GM21367 (cell line): Measurements from ENCODE around the gene TMEM117.
"Not testable (repeated sequence)": the region's sequence is repeated elsewhere in the genome, so short reads cannot be mapped to it uniquely, and the experiment has no call there.

Experiments
- ATAC-seq: cut with Tn5 transposase; IDR thresholded peaks from one replicate; pipeline ENCODE4 v1.9.1; 2021; ENCODE audit not compliant: unreplicated experiment

TMEM117 gene

DNA sequence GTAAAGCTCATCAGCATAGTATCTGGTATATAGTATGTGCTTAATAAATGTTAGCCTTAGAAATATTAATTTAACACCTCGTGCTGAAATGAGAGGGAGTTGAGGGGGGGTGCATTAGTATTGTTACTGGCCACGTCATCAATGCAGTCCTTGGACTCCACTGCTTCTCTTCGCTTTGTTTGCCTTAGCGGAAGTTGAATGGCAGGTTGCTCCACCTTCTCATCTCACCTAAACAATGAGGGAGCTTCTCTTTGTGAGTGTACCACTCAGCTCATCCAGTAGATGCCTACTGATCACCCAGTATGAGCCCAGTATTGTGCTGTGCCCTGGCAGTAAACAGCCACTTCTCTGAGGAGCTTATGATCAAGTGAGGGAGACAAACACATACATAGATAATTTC is 4.5 kb downstream of the TMEM117 start:
- ATAC-seq, result no peak

- ATAC-seq, result no peak
Observed at GRCh38 chr12:43841253-43841652, 5.4 kb downstream of the TMEM117 start.

DNA sequence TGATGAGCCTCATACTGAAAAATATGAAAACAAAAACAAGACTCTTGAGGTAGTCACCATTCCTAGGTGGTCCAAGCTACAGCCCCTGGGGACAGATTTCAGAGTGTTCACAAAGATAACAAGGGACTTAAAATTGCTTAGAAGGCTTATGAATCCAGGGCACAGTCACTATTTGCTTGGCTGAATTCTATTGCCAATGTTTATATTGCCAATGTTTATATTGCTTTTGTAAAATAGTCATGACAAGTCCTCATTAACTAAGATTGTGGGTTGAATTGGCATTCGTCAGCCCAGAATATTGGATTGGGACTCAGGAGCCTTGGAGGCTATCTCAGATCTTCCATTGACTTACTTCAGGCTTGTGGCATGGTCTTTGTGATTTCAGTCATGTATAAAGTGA is 6.4 kb downstream of the TMEM117 start:
- ATAC-seq, result no peak

- not testable (repeated sequence) for ATAC-seq
Observed at GRCh38 chr12:43847425-43848225, 11.7 kb downstream of the TMEM117 start.

DNA sequence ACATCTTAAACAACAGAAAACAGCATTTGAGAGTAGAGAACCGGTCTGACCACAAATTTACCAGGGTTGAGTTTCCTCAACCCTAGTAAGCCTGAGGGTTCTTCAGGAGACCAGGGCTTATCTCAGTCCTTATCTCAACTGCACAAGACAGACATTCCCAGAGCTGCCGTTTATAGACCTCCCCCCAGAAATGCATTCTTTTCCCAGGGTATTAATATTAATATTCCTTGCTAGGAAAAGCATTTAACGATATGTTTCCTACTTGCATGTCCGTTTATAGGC is 12.3 kb downstream of the TMEM117 start:
- ATAC-seq, result no peak

GRCh38 chr12:43848786-43849185 is 12.9 kb downstream of the TMEM117 start:
- no peak for ATAC-seq

GRCh38 chr12:43852744-43853143 is 16.9 kb downstream of the TMEM117 start:
- no peak for ATAC-seq

- ATAC-seq, result no peak
Observed at GRCh38 chr12:43856972-43857371, 21.1 kb downstream of the TMEM117 start.

DNA sequence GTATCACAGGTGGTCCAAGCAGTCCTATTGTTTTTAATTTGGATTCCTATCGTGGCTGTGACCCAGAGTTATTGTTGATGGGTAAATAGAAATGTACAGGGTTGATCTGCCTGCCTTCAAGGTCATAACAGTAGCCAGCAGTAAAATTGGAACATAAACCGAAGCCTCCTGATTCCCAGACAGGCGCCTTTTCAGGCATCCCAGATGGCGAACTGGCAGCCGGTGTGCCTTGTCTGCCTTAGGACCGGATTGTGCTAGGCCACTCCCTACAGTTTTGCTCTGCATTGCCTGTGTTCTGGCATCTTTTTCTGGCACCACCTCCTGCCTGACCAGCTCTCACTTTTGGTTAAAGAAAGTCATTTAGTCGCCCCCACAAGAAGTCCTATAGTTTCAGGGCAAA is 22.2 kb downstream of the TMEM117 start:
- no peak for ATAC-seq

DNA sequence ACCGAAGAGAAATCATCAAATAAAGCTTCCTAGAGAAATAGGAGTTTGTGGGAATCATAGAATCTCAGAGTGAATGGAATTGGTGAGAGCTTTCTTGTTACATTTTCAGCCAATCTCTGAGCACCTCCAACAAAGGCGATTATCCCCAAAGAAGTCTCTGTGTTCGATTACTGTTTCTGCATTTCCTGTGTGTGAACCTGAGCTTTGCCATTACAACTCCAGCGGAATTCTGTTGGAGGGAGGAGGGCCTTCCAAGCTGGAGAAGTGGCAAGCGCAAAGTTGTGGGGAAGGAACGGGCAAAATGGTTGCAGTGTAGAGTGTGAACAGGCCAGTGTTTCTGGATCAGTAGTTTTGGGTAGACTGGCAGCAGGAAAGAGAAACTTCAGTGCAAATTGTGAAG is 23.1 kb downstream of the TMEM117 start:
- no peak for ATAC-seq

- no peak for ATAC-seq
Observed at GRCh38 chr12:43861015-43861839, 25.3 kb downstream of the TMEM117 start.

DNA sequence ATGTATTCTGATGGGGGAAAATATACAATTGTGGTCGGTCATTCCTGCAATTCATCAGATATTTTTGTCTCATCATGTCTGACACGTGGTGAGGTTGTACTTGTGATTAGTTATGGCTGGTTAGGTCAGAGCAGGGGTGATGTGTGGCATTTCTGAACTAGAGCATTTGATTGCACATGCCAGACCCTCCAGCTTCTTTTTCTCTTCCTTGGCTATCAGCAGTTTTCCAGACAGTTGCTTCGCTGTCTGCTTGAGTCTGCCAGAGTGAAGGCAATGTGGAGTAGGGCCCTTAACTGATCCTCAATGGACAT is 25.9 kb downstream of the TMEM117 start:
- ATAC-seq, result no peak

GRCh38 chr12:43863770-43864366 is 28.0 kb downstream of the TMEM117 start:
- no peak for ATAC-seq

- ATAC-seq, result not testable (repeated sequence)
Observed at GRCh38 chr12:43864557-43864956, 28.7 kb downstream of the TMEM117 start.

DNA sequence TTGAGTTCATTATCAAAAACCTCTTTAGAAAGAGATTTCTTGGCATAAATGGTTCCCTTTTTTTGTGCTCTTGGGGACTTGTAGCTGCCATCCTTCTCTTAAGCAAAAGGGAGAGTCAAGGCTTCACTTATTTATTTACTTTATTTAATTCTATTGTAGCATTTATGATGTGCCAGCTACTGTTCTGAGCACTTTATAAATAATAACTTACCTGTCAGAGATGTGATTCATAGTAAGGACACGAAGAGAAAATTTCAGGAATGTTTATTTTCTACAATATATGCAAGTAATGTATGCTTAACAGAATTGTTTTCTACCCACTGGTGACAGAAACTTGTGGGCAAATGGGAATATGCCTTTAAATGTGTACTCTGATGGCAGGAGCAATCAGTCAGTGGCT is 33.3 kb downstream of the TMEM117 start:
- ATAC-seq, result no peak

- ATAC-seq, result not testable (repeated sequence)
Observed at GRCh38 chr12:43869765-43870164, 33.9 kb downstream of the TMEM117 start.

GRCh38 chr12:43871258-43871657 is 35.4 kb downstream of the TMEM117 start:
- ATAC-seq, result not testable (repeated sequence)

DNA sequence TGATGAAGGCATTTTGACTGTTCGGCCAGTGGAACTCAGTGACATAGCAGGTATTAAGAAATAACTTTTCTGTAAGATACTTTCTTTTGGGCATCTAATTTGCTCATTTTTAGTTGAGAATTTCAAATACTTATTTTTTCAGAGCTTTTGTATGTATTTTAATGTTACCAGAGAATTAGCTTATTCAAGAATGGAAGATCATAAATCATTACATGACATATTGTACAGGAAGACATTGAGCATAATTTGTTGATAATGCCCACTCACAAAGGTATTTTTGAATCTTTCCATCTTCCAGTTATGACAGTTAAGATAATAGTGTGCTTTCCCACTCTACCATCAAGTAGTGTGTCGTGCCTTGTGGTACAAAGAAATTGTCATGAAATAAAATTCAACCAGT is 36.5 kb downstream of the TMEM117 start:
- no peak for ATAC-seq

- ATAC-seq, result no peak
Observed at GRCh38 chr12:43878050-43878449, 42.2 kb downstream of the TMEM117 start.

DNA sequence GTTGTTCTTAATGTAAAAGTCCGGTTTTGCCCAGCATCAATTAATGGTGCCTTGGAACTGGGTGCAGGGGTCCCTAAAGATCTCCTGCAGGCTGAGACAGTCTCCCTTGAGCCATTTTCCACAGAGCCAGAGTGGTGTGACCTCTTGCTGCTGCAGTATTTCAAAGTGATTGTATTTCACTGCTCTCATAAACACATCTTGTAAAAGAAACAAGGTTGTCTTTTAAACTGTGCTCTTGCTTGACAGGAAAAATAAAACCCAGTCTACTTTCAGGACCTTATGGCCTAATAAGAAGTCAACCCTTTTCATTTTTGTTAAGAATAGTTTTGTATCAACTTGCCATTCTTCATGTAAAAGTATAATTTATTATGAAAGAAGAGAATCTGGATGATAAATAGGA is 44.7 kb downstream of the TMEM117 start:
- no peak for ATAC-seq

DNA sequence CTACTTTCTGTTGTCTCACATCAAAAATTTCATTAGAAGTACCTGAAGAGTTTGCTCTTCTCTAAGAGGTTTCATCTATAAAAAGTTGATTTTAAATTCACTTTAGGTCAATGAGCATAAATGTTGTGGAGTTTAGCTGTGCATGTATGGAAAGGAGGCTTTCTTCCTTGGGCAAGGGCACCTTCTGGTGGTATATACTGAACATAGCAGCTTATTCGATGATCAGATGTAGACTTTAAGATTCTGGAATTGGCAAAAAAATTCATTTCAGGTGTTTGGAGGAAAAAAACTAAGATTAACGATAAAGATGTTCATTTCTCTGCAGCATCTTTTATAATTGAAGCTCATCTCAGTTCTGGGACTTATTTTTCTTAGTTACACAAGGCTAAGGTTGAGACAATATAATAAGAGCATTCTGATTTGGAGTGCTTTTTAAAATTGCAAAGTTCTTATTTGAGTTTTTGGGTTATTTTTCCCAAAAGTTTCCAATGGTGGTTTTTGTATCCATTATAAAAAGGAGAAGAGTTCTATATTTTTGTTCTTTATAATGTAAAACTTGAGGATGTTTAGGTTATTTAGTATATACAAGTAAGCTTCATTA is 46.8 kb downstream of the TMEM117 start:
- ATAC-seq, result peak; percentile 86

GRCh38 chr12:43883311-43883710 is 47.4 kb downstream of the TMEM117 start:
- no peak for ATAC-seq
